Spleen (tissue), 11 donors: ENCODE results near the gene ETV6. TPM values are rescaled to one million over a fixed set of nuclear protein-coding genes. Genes with fewer than 3 reads are reported as not detected.

ENCODE experiments used
- DNase-seq: peaks from one replicate; pipeline ENCODE4 v3.0.0-alpha.2; 2020
- H3K27ac ChIP-seq, 8 donors: fragments of 200-600 bp; sonication (generic) in 7 of 8; 1 replicate in 4 of 8; 2 replicates in 4 of 8; pipeline versions ENCODE4 v1.5.0 to v1.8.0; 2016 to 2021; ENCODE audit warnings: inconsistent platforms in 4 of 8, mild to moderate bottlenecking in 4 of 8, moderate library complexity in 1 of 8
- H3K27me3 ChIP-seq, 7 donors: fragments of 200-600 bp; sonication (generic) in 6 of 7; replicated peaks in 1 of 7; 1 replicate in 4 of 7; 2 replicates in 3 of 7; pipeline versions ENCODE4 v1.5.0 to v1.8.0; 2016 to 2021; ENCODE audit warnings: inconsistent platforms in 3 of 7, mild to moderate bottlenecking in 1 of 7
- H3K36me3 ChIP-seq, 6 donors: fragments of 200-600 bp; sonication (generic) in 5 of 6; 1 replicate in 4 of 6; 2 replicates in 2 of 6; pipeline versions ENCODE4 v1.5.0 to v1.8.0; 2016 to 2021; ENCODE audit warnings: inconsistent platforms in 2 of 6
- H3K4me1 ChIP-seq, 6 donors: fragments of 200-600 bp; sonication (generic) in 5 of 6; 1 replicate in 3 of 6; 2 replicates in 3 of 6; pipeline versions ENCODE4 v1.5.0 to v1.8.0; 2016 to 2021; ENCODE audit warnings: inconsistent platforms in 3 of 6
- H3K4me3 ChIP-seq, 8 donors: fragments of 200-600 bp; sonication (generic) in 7 of 8; 1 replicate in 4 of 8; 2 replicates in 4 of 8; pipeline versions ENCODE4 v1.5.0 to v1.8.0; 2016 to 2021; ENCODE audit warnings: inconsistent platforms in 4 of 8, mild to moderate bottlenecking in 4 of 8, moderate library complexity in 2 of 8
- H3K9me3 ChIP-seq, 8 donors: fragments of 200-600 bp; sonication (generic) in 7 of 8; 1 replicate in 4 of 8; 2 replicates in 4 of 8; pipeline versions ENCODE4 v1.5.0 to v1.8.0; 2016 to 2021; ENCODE audit warnings: inconsistent platforms in 4 of 8
- CTCF ChIP-seq, 11 experiments: fragments of 200-600 bp in 7 of 11; fragments of 450-650 bp in 4 of 11; sonication (generic) in 4 of 11; IDR thresholded peaks in 8 of 11; conservative IDR thresholded peaks in 3 of 11; 1 replicate in 7 of 11; 2 replicates in 4 of 11; pipeline versions ENCODE4 v1.4.0 to v1.8.0; 2016 to 2021; ENCODE audit warnings: antibody characterized with exemption in 11 of 11, inconsistent platforms in 4 of 11, mild to moderate bottlenecking in 1 of 11
- POLR2A ChIP-seq, 3 donors: fragments of 450-650 bp; IDR thresholded peaks; one replicate each; pipeline ENCODE4 v1.5.1; 2017; ENCODE audit warnings: antibody characterized with exemption in 3 of 3, mild to moderate bottlenecking in 1 of 3
- POLR2AphosphoS5 ChIP-seq, 3 donors: sonication (generic); formaldehyde crosslinking; IDR thresholded peaks; one replicate each; pipeline ENCODE4 v1.5.1; 2017; ENCODE audit warnings: antibody characterized with exemption in 3 of 3
- WGBS, 5 donors: extraction: QIAGEN DNeasy Blood & Tissue Kit in 3 of 5; methylation state at CpG; one replicate each; pipeline versions ENCODE4 v1.1.5 to v1.1.7; 2013 to 2018; 5-methylcytosine and 5-hydroxymethylcytosine counted together
- intact Hi-C: fragments of 100-400 bp; cut with DNase I; formaldehyde crosslinking; loops from one replicate; pipeline ENCODE4 v1.15.0; 2023; ENCODE audit warnings: low total_unique reads
- polyA plus RNA-seq, 3 donors: library from polyadenylated mRNA; stranded (reverse); fragments of 200-250 nt; gene quantifications; one replicate each; pipeline ENCODE4 v1.2.1, GENCODE V29; 2013
- total RNA-seq, 7 donors: library from RNA; depleted of rRNA in 3 of 7; stranded (reverse); fragments of >200 nt in 3 of 7; fragmentation: NEBNext Ultra II Directional in 4 of 7; extraction: Animal tissue kit (Norgen Biotek cat#: 25700) in 4 of 7; gene quantifications; one replicate each; pipeline versions ENCODE4 v1.1.0 to v1.2.1, GENCODE V29; 2016 to 2021
- donor health status: healthy with polysubstance abuse.
- donor health status: DM: no; HTN: no; CAD: no; lungs with moderate emphysema.
- donor health status: DM: no; HTN: no; CAD: no.
- donor health status: Bipolar disorder and iron deficiency.
- donor health status: healthy.
- donor health status: DM: no; HTN: no; CAD: no.
- donor health status: DM: yes; HTN: yes; CAD: no.

ETV6 gene
- total and polyA plus RNA-seq, 10 donors = 7.2 to 116 (median 57.8) TPM

GRCh38 chr12:11877869-11878780, 228.7 kb downstream of the ETV6 start:
- H3K27me3 ChIP-seq = no peaks in the 10 kb centered on the region
- H3K27ac ChIP-seq = peak overlapping the region in 5 of 8 donors; percentile 1 to 58 (median 13)
- intact Hi-C loops = no loop called here
- H3K4me1 ChIP-seq = peaks cover 29 to 81% (median 57%) of the 10 kb centered on the region in 6 donors
- no peak overlapping the region for H3K4me3 ChIP-seq
- DNase-seq = no peak
- peaks cover 0 to 67% (median 3%) of the 10 kb centered on the region in 6 donors for H3K36me3 ChIP-seq
- WGBS, 5 donors = 66 to 73% (median 70%) methylated on average over 14 of the region's 14 CpGs
- H3K9me3 ChIP-seq = no peaks in the 10 kb centered on the region
- peak in 1 of 3 donors; percentile 50 for TF ChIP-seq POLR2AphosphoS5 (IDR thresholded peaks at IDR 0.05)
- no peak for TF ChIP-seq POLR2A (IDR thresholded peaks at IDR 0.05)
- TF ChIP-seq CTCF (IDR thresholded peaks at IDR 0.05 in 8 of 11, conservative IDR thresholded peaks at IDR 0.05 in 3 of 11) = no peak

GRCh38 chr12:11879306-11879705, 229.8 kb downstream of the ETV6 start:
- intact Hi-C loops = no loop called here
- WGBS, 5 donors = 42 to 52% (median 49%) methylated on average over 4 of the region's 4 CpGs
- Histone ChIP-seq H3K9me3 (no peaks in the 10 kb centered on the region), H3K4me1 (peaks cover 30 to 92% (median 65%) of the 10 kb centered on the region in 6 donors), H3K27ac (peak overlapping the region in 4 of 8 donors; percentile 22 to 60 (median 50)), H3K4me3 (no peak overlapping the region), H3K36me3 (peaks cover 0 to 67% (median 6%) of the 10 kb centered on the region in 6 donors), H3K27me3 (no peaks in the 10 kb centered on the region)
- TF ChIP-seq POLR2A (IDR thresholded peaks at IDR 0.05) (no peak), POLR2AphosphoS5 (IDR thresholded peaks at IDR 0.05) (no peak), CTCF (IDR thresholded peaks at IDR 0.05 in 8 of 11, conservative IDR thresholded peaks at IDR 0.05 in 3 of 11) (no peak)
- no peak for DNase-seq

GRCh38 chr12:11880381-11880780, 230.9 kb downstream of the ETV6 start:
- Histone ChIP-seq H3K4me3 (no peak overlapping the region), H3K27ac (peak overlapping the region in 5 of 8 donors; percentile 22 to 60 (median 43)), H3K9me3 (no peaks in the 10 kb centered on the region), H3K27me3 (no peaks in the 10 kb centered on the region), H3K4me1 (peaks cover 36 to 97% (median 72%) of the 10 kb centered on the region in 6 donors), H3K36me3 (peaks cover 0 to 78% (median 14%) of the 10 kb centered on the region in 6 donors)
- intact Hi-C loops = loop anchor here (10.0 kb wide), 1 partner anchor 296 kb away; no protein-coding TSS in a partner anchor
- TF ChIP-seq CTCF (IDR thresholded peaks at IDR 0.05 in 8 of 11, conservative IDR thresholded peaks at IDR 0.05 in 3 of 11) = no peak
- no peak for TF ChIP-seq POLR2A (IDR thresholded peaks at IDR 0.05)
- no peak for TF ChIP-seq POLR2AphosphoS5 (IDR thresholded peaks at IDR 0.05)
- 57 to 83% (median 70%) methylated on average over 7 of the region's 7 CpGs for WGBS, 5 donors
- DNase-seq = no peak

- 77 to 91% (median 87%) methylated on average over 2 of the region's 2 CpGs for WGBS, 5 donors
- intact Hi-C loops = loop anchor here (10.0 kb wide), 1 partner anchor 297 kb away; no protein-coding TSS in a partner anchor
- H3K4me3 ChIP-seq = no peak overlapping the region
Measured at GRCh38 chr12:11881835-11882234, 232.4 kb downstream of the ETV6 start.

More at GRCh38 chr12:11881835-11882234, 232.4 kb downstream of the ETV6 start:
- Histone ChIP-seq H3K9me3 (no peaks in the 10 kb centered on the region), H3K4me1 (peaks cover 24 to 92% (median 64%) of the 10 kb centered on the region in 6 donors), H3K27me3 (no peaks in the 10 kb centered on the region), H3K27ac (peak overlapping the region in 3 of 8 donors; percentile 4 to 81 (median 60)), H3K36me3 (peaks cover 0 to 85% (median 24%) of the 10 kb centered on the region in 6 donors)
- DNase-seq = no peak
- TF ChIP-seq POLR2A (IDR thresholded peaks at IDR 0.05) = no peak
- no peak for TF ChIP-seq POLR2AphosphoS5 (IDR thresholded peaks at IDR 0.05)
- no peak for TF ChIP-seq CTCF (IDR thresholded peaks at IDR 0.05 in 8 of 11, conservative IDR thresholded peaks at IDR 0.05 in 3 of 11)
